ENCODE data around the gene SLC25A19.

DNA sequence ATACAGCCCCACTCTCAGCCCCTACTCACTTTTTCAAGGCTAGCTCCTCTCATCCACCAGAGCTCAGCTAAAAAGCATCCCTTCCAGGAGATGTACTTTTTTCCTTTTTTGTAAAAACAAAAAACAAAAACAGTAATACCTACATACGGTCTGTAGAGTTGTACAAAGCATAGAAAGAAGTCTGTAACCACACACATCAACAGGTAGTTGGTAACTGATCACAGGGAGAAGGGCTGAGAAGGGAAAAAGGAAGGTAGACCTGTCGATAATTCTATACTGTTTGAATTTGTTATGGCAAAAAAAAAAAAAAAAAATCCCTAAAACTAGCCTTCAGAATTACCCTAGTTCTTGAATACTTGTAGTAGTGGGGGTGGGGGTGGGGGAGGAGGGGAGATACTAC, 874 bp downstream of the SLC25A19 start:
- TF ChIP-seq, protein P1, sequence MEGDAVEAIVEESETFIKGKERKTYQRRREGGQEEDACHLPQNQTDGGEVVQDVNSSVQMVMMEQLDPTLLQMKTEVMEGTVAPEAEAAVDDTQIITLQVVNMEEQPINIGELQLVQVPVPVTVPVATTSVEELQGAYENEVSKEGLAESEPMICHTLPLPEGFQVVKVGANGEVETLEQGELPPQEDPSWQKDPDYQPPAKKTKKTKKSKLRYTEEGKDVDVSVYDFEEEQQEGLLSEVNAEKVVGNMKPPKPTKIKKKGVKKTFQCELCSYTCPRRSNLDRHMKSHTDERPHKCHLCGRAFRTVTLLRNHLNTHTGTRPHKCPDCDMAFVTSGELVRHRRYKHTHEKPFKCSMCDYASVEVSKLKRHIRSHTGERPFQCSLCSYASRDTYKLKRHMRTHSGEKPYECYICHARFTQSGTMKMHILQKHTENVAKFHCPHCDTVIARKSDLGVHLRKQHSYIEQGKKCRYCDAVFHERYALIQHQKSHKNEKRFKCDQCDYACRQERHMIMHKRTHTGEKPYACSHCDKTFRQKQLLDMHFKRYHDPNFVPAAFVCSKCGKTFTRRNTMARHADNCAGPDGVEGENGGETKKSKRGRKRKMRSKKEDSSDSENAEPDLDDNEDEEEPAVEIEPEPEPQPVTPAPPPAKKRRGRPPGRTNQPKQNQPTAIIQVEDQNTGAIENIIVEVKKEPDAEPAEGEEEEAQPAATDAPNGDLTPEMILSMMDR (IDR thresholded peaks at IDR 0.05; ENCODE audit: low read length): no peak
- no peak for TF ChIP-seq EZH2 (IDR thresholded peaks at IDR 0.05; ENCODE audit: borderline replicate concordance, low read length)

All from OCI-LY1 (cell line).